Fibroblast of gingiva (primary cell): ENCODE data around the gene PDCD7.
"Not testable (repeated sequence)": the region's sequence is repeated elsewhere in the genome, so short reads cannot be mapped to it uniquely, and the experiment has no call there.

Source experiments
- DNase-seq: peaks from one replicate; pipeline ENCODE4 v3.0.0-alpha.2; 2011; ENCODE audit warnings: low read depth

PDCD7 gene

DNA sequence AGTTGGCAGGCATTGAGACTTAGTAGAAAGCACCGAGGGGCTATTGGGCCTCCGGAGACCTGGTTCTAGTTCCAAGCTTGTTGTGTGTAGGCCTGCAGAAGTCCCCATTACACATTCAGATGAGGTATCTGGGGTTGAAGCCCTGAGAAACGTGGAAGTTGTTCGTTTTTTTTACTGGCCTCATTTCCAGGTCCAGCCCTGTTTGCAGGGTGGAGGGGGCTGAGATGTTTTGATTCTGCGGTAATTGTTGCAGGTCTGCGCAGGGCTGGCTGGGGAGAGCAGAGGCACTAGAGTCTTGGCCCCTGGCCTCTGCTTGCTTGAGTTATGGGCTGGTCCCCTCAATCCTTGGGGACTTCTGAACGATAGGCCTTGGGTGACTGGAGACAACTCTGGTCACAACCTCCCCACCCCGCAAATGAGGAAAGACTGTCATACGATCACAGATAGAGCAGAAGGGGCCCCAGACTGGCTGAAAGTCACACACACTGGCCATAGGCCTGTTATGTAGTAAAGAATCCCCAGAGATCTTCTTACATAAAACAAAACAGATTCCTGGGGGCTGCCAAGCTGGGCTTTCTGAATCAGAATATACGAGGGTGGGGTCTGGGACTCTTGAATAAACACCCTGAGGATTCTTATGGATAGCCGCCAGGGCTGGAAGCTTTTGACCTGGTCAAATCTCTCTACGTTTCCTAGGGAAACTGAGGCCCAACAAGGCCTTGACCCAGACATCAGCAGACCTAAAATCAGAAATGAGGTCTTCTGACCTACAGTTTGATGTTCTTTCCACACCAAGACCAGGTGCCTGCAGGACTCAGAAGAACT is 41.5 kb downstream of the PDCD7 start:
- no peak for DNase-seq

DNA sequence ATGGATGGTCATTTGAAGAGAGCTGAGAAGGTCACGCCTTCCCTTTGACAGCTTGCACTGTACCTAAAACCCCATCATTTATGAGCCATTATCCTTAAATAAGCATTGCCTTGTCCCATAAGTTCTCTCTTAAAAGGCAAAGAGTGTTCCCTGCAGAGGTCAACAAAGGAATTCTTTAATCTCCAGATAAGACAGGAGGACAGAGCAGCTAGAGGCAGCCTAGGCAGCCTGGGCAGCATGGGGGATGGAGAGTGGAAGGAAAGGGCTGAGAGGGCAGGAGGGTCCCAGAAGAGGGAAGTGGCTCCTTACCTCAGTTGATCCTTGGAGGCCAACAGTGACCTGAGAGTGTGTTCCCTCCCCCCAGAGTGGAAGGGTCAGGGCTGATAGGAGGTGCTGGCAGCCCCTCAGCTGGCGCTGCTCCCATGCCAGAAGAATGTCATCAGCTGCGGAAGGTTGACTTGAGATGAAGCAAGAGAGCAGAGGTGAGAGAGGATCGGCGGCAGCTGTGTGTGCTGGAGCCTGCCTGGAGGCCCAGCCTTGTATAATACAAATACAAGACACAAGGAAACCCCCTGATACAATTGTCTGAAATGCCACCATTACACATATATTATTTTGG is 44.3 kb downstream of the PDCD7 start:
- no peak for DNase-seq

DNA sequence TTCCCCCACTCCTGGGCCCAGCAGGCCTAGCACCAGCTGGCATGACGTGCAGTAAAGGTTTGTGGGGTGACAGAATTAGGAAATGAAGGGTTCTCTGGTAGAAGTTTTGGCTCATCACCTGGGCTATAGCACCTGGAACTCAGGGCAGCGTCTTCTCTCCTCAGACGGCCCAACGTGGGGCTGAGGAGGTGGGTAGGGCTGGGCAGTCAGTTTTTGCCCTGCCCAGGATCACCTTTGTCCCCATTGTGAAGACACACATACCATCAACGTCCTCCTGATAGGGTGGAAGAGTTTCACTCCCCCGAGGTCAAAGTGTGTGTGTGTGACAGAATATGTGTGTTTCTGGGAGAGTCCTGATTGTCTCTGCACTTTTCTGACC is 45.0 kb downstream of the PDCD7 start:
- DNase-seq: no peak

DNA sequence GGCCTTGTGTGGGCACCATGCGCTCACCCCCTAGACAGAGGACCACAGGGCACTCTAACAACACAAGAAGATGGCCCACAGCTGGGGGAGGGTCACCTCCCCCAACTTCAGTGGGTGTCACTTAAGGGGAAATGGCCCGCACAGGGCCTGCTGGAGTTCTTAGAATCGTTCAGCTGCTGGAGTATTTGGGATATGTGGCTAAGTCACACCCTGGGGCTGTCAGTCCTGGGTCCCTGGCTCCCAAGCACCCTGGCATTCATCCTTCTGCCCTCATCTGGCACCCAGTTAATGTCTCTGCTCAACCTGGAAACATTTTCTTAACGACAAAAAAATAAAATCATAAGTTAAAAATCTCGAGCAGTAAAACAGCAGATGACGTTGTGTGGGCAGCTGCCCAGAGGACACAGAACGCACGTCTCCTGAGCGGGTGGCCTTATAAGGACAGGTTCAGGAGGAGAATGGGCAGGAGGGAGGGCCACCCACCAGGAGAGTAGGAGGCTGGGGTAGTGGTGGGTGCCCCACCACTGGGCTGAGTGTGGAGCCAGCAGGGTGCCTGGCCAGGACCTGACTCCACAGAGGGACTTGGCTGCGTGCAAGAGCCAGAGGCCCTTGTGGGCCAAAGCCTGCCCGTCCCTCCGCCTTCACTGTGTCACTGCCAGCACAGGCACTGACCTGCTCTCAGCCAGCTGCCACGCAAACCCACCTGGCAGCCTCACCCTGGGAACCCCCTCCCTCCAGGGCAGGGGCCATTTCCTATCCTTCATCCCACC is 45.5 kb downstream of the PDCD7 start:
- no peak for DNase-seq

DNA sequence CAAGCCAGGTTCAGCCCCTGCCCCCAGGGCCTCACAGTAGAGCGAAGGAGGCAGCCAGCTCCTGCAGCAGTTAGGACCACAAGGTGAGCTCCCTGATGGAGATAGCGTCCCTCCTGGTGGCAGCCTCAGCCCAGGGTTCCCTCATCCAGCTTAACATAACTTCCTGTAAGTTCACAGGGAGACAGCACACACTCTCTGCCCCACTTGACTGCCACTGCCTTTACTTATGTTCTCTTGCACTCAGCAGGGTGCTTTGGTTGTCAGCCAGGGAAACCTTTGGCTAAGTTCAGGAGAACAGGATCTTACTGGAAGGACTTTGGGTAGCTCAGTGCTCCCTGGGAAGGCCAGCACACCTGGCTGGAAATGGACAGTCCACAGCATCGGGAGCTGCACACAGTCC is 46.2 kb downstream of the PDCD7 start:
- DNase-seq: no peak

DNA sequence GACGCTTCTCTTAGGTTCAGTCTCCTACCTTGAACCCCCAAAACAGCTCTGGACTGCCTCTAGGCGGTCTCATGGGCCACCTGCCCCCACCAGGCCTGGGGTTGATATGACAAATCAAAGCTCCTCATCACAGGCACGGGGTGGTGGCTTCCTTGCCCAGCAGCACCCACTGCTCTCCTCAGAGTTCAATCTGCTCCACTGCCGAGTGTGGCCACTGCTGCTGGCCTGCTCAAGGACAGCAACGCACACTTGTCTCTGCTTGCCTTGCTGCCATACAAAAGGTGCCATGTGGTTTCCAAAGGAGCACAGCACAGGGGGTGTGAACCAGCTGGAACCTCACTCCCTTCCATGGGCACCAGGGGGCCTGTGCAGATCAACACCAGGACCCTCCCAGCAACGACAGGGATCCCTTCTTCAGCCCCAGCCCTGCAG is 46.9 kb downstream of the PDCD7 start:
- DNase-seq: no peak

DNA sequence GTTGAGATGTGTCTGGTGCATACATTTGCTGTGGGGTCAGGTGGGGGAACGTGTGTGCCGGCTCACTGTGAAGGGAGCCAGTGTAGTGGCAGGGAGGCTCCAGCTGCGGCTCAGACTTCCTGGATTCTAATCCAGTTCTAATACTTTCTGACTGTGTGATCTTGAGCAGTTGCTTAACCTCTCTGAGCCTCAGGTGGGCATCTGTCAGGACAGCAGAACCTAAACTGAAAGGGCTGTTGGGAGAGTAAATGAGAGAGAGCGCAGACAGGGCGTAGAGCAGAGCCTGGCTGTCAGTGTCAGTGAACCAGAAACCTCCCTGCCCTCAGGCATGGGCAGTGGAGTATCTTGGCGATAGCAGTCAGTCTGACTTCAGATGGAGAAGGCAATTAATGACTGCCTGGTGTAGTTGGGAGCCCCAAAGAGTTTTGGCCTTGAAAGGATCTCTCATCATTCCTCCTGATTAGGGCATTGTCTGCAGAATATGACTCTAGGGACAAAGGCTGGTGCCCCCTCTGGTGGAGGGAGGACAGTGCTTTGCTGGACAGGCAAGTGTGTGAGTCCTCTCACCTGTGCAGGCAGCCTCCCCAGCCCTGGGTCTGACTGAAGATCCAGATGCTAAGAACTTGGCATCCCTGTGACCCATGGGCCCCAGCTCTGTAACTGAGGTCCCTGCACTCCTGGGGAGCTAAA is 47.5 kb downstream of the PDCD7 start:
- no peak for DNase-seq

DNA sequence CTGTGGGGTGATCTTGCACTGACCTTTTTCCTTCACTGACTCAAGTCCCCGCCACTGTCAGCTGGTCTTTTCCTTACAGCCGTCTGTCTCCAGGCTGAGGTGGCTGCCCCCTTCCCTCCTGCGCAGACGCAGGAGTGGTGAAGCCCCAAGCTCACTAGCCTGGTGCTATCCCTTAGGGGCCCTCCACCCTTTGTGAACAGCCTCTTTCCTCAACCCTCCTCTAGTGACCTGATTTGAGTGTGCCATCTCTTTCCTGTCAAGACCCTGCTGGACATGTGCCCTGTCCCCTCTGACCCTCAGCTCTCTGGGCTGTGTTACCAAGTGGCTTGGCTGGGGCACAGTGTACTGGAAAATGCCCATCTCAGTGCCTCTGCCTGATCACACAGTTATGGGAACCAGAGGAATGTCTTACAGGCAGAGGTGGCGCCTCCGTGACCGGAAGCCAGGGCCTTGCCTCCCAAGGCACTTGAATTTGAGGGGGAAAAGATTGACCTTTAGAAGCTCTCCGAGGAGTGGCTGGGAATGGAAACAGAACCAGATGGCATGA is 48.3 kb downstream of the PDCD7 start:
- no peak for DNase-seq

DNA sequence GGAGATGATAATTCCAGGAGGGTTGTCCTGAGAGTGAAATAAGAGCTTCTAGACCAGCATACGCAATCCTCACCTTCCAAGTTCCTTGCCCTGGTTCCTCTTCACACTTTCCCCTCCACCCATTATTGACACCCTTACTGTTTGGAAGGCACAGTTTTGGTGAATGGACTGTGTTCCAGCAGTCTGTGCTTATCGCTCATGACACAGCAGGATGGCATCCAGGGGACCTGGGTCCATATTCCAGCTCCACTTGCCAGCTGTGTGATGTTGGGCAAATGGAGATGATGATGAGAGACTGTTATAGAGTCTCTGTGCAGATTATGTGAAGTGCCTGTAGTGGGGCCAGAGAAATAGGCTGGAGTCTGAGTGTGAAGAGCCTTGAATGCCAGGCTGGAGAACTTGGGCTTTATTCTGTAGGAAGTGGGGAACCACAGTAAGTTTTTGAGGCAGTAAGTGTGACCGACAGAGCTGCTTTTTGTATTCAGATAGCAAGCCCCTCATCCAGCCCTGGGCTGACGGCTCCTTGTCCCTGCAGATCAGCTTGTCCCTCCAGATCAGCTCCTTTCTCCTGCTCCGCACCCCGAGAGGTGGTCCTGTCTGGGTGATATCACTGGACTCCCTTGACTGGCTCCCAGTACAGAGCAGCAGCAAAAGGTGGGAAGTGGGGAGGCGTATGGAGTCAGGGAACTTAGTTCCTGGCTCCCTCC is 49.0 kb downstream of the PDCD7 start:
- DNase-seq: no peak

DNA sequence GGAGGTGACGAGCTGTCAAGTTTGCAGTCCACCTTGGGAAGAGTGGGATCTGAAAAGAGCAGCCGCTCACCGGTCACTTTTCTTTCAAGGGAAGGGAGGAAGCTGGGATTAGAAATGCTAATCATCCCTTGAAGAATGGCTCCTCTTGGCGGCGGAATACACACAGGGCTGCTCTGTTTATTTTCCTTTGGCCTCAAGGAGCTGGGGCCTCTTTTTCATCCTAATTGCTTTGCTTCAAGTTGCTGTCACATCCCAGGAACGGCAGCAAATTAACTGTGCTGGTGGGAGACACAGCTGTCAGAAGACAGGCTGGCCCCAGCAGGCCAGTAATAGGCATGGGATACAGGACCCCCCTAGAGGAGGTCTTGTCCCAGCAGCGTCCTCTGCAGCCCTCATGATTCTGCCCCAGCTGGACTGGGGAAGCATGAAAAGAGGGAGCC is 50.3 kb downstream of the PDCD7 start:
- DNase-seq: peak; percentile 39

DNA sequence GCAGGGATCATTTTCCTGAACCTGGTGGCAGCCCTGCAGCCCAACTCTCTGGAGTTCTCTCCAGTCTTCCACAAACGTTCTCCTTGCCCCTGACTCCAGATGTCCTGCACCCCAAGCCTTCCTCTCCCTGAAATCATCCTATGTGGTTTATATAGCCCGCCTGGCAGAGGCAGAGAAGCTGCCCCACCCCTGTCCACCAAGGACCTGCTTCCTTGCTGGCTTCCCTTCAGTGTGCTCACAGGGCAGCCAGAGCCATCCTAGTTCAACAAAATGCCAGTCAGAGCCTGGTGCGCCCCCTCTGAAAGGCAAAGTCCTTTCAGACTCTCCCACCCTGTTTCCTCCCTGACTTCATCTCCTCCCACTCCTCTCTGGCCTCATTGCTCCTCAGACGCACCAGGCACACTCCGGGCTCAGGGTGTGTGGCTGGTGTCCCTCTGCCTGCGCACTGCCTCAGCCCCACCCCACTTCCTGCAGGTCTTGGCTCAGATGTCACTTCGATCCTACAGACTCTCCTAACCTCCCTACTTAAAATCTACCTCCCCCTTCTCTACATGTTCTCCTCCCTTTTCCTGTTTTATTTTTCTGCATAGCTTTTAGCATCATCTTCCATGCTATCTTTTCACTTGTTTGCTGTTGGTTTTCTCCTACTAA is 51.2 kb downstream of the PDCD7 start:
- DNase-seq: no peak

DNA sequence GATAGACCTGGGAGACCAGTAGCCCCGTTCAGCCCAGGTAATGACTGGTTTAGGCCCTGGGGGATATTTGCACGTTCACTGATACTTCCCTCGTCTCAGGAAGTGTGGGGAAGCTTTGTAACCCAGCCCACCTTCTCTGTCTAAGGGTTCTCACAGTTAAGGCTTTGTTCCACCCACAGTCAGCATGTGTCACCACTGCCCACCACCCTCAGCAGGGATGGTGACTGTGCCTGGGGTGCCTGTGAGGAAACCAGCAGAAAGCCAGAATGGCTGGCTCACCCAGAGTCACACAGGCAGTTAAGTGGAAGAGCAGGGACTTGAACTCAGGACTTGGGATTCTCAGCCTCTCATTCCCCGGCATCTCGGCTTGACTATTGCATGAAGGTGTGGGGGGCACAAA is 51.9 kb downstream of the PDCD7 start:
- DNase-seq: no peak

DNA sequence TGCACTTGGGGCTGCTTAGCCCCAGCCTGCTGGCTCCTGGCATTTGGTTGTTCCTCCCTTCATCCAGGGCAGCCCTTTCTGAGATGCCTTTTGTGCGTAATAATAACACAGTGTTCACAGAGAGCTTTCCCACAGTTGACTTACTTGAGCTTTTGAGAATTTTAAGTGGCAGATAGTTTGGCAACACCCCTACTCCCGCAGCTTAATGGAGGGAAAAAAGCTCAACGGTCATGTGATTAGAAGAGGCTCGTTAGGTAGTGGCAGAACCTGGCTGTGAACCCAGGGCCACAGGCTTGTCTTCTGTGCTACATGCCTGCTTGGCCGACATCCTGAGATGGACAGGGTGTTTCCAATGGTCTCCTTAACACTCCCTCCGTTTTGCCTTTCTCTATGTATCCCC is 52.3 kb downstream of the PDCD7 start:
- DNase-seq: no peak

DNA sequence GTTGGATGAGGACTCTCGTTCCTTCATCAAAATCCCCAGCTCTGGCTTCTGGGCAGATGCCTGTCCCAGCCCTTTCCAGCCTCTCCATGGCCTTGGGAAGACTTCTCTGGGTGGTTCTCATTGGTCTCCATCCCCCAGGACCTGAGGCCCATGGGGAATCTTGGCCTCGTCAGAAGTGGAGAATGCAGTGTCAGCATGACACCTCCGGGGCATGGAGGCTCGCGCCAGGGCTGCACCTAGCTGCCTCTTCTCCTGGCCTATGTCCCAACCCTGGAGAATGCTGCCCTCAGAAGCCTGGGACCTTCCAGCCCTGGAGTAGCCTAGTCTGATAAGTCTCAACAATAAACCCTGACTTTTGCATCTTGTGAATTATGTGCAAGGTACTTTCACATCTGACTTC is 54.0 kb downstream of the PDCD7 start:
- no peak for DNase-seq

DNA sequence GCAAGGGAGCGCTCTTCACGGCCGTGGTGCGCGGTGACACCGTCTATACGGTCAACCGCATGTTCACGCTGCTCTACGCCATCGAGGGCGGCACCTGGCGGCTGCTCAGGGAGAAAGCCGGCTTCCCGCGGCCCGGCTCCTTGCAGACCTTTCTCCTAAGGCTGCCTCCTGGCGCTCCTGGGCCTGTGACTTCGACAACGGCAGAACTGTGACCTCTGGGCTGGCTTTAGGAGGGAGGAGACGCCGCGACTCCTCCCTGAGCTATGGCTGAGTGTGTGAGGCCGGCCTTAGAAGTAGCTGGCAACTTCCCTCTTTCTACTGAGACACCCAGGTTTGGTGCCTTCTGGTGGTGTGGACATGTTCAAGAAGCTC is 55.6 kb downstream of the PDCD7 start:
- peak; percentile 57 for DNase-seq

DNA sequence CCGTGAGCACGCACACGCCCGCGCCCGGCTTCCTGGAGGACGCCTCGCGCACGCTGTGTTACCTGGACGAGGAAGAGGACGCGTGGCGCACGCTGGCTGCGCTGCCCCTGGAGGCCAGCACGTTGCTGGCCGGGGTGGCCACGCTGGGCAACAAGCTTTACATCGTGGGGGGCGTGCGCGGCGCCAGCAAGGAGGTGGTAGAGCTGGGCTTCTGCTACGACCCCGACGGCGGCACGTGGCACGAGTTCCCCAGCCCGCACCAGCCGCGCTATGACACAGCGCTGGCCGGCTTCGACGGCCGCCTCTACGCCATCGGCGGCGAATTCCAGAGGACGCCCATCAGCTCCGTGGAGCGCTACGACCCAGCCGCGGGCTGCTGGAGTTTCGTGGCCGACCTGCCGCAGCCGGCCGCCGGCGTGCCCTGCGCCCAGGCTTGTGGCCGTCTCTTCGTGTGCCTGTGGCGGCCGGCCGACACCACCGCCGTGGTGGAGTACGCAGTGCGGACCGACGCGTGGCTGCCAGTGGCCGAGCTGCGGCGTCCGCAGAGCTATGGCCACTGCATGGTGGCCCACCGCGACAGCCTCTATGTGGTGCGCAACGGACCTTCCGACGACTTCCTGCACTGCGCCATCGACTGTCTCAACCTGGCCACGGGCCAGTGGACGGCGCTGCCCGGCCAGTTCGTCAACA is 56.2 kb downstream of the PDCD7 start:
- DNase-seq: no peak

DNA sequence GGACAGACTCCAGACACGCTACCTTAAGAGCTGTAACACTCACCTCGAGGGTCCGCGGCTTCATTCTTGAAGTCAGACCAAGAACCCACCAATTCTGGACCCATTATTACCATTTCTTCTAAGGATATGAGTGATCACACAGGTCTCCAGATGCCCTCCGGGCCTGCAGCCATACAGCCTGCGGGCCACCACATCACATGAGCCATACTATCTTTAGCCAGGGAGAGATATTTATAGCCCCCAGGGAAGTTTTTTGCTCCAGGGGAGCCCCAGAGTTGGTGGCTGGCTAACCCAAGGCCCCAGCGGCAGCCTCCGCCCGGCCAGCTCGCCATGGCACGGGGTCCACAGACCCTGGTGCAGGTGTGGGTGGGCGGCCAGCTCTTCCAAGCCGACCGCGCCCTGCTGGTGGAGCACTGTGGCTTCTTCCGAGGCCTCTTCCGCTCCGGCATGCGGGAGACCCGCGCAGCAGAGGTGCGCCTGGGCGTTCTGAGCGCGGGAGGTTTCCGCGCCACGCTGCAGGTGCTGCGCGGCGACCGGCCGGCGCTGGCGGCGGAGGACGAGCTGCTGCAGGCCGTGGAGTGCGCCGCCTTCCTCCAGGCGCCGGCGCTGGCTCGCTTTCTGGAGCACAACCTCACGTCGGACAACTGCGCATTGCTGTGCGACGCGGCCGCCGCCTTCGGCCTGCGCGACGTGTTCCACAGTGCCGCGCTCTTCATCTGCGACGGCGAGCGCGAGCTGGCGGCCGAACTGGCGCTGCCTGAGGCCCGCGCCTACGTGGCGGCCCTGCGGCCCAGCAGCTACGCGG is 56.9 kb downstream of the PDCD7 start, which contains the start of gene KBTBD13:
Gene KBTBD13 (plus strand): TSS at position 261 of the 805 bp plus-strand sequence. CDS start 70 bp downstream, at position 331.
- no peak for DNase-seq

DNA sequence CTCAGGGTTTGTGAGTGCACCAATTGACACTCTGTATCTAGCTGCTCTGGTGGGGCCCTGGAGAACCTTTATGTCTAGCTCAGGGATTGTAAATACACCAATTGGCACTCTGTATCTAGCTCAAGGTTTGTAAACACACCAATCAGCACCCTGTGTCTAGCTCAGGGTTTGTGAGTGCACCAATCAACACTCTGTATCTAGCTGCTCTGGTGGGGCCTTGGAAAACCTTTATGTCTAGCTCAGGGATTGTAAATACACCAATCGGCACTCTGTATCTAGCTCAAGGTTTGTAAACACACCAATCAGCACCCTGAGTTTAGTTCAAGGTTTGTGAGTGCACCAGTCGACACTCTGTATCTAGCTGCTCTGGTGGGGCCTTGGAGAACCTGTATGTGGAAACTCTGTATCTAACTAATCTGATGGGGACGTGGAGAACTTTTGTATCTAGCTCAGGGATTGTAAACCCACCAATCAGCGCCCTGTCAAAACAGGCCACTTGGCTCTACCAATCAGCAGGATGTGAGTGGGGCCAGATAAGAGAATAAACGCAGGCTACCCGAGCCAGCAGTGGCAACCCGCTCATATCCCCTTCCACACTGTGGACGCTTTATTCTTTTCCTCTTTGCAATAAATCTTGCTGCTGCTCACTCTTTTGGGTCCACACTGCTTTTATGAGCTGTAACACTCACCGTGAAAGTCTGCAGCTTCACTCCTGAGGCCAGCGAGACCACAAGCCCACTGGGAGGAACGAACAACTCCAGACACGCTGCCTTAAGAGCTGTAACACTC is 57.8 kb downstream of the PDCD7 start:
- DNase-seq: not testable (repeated sequence)

DNA sequence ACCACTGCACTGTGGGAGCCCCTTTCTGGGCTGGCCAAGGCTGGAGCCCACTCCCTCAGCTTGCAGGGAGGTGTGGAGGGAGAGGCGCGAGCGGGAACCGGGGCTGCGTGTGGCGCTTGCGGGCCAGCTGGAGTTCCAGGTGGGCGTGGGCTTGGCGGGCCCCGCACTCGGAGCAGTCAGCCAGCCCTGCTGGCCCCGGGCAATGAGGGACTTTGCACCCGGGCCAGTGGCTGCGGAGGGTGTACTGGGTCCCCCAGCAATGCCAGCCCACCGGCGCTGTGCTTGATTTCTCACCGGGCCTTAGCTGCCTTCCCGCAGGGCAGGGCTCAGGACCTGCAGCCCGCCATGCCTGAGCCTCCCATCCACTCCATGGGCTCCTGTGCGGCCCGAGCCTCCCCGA is 58.7 kb downstream of the PDCD7 start:
- DNase-seq: not testable (repeated sequence)
